ENCODE data around the gene MMP26. TPM values are rescaled to one million over a fixed set of nuclear protein-coding genes. Genes with fewer than 3 reads are reported as not detected.

The MMP26 gene
- total RNA-seq, result not detected in 2 replicates

GRCh38 chr11:4704054-4704789 lies at the start of gene MMP26:
Gene MMP26 (plus strand): TSS chr11:4704784.

GRCh38 chr11:4697585-4697984 lies 7.0 kb upstream of the MMP26 start, which contains the start of gene OR51E2:
Gene OR51E2 (minus strand): TSS chr11:4697853. CDS start chr11:4682711, 15,142 bp downstream.

Other genes with a start within 250 kb of the MMP26 start
- gene OR52K1, start 222.1 kb upstream of the MMP26 start, total RNA-seq, result not detected in 2 replicates
- gene OR52M1, start 159.6 kb upstream of the MMP26 start, total RNA-seq, result not detected in 2 replicates
- not detected in 2 replicates for gene OR52I2, start 123.0 kb upstream of the MMP26 start, total RNA-seq
- gene OR52I1, start 110.7 kb upstream of the MMP26 start, total RNA-seq, result not detected in 2 replicates
- 6.2 and 14.0 TPM in 2 replicates for gene TRIM68, start 96.6 kb upstream of the MMP26 start, total RNA-seq
- not detected in 2 replicates for gene OR51D1, start 67.3 kb upstream of the MMP26 start, total RNA-seq
- not detected in 2 replicates for gene OR51E1, start 60.8 kb upstream of the MMP26 start, total RNA-seq
- not detected in 2 replicates for gene OR51E2, start 6.9 kb upstream of the MMP26 start, total RNA-seq
- not detected in 2 replicates for gene OR51F1, start 65.2 kb downstream of the MMP26 start, total RNA-seq
- not detected in 2 replicates for gene OR52R1, start 99.6 kb downstream of the MMP26 start, total RNA-seq
- gene OR51F2, start 116.5 kb downstream of the MMP26 start, total RNA-seq, result not detected in 2 replicates
- gene OR51S1, start 144.4 kb downstream of the MMP26 start, total RNA-seq, result not detected in 2 replicates
- not detected in 2 replicates for gene OR51T1, start 177.1 kb downstream of the MMP26 start, total RNA-seq
- not detected in 2 replicates for gene OR51A7, start 199.0 kb downstream of the MMP26 start, total RNA-seq
- not detected in 2 replicates for gene OR51G2, start 214.6 kb downstream of the MMP26 start, total RNA-seq
- gene OR51G1, start 219.6 kb downstream of the MMP26 start, total RNA-seq, result not detected in 2 replicates
- not detected in 2 replicates for gene OR51A4, start 242.8 kb downstream of the MMP26 start, total RNA-seq

All from nasal cavity respiratory epithelium epithelial cell of viscerocranial mucosa (primary cell).